Liver (tissue), 9 donors: ENCODE results near the gene RSPH10B2. TPM values are rescaled to one million over a fixed set of nuclear protein-coding genes. Genes with fewer than 3 reads are reported as not detected.
"Not testable (repeated sequence)": the region's sequence is repeated elsewhere in the genome, so short reads cannot be mapped to it uniquely, and the experiment has no call there.

Experiments
- DNase-seq: peaks from one replicate; pipeline ENCODE4 v3.0.0-alpha.2; 2017; ENCODE audit warnings: low spot score
- H3K27ac ChIP-seq, 2 donors: one replicate each; pipeline ENCODE4 v1.7.0; 2013; ENCODE audit warnings: inconsistent platforms in 2 of 2, low read length in 2 of 2, control low read depth in 1 of 2, low read depth in 1 of 2, mild to moderate bottlenecking in 1 of 2
- H3K27me3 ChIP-seq, 4 donors: one replicate each; pipeline versions ENCODE4 v1.6.1 to v1.7.0; 2013; ENCODE audit warnings: low read length in 3 of 4, inconsistent platforms in 1 of 4, mild to moderate bottlenecking in 1 of 4, moderate library complexity in 1 of 4; ENCODE audit not compliant: control insufficient read depth in 4 of 4, insufficient read depth in 4 of 4
- H3K36me3 ChIP-seq, 4 donors: one replicate each; pipeline versions ENCODE4 v1.6.1 to v1.7.0; 2013; ENCODE audit warnings: low read length in 3 of 4, mild to moderate bottlenecking in 3 of 4, low read depth in 1 of 4, moderate library complexity in 1 of 4; ENCODE audit not compliant: control insufficient read depth in 4 of 4, insufficient read depth in 3 of 4
- H3K4me1 ChIP-seq, 4 donors: one replicate each; pipeline versions ENCODE4 v1.6.1 to v1.7.0; 2013; ENCODE audit warnings: low read length in 3 of 4, mild to moderate bottlenecking in 3 of 4, moderate library complexity in 1 of 4; ENCODE audit not compliant: control insufficient read depth in 4 of 4, insufficient read depth in 4 of 4
- H3K4me3 ChIP-seq, 3 donors: one replicate each; pipeline versions ENCODE4 v1.6.1 to v1.7.0; 2013; ENCODE audit warnings: low read length in 3 of 3, control low read depth in 1 of 3, low read depth in 1 of 3, mild to moderate bottlenecking in 1 of 3
- H3K9ac ChIP-seq, 2 donors: one replicate each; pipeline ENCODE4 v1.7.0; 2013; ENCODE audit warnings: low read length in 2 of 2, mild to moderate bottlenecking in 2 of 2, moderate library complexity in 2 of 2, control low read depth in 1 of 2, low read depth in 1 of 2
- H3K9me3 ChIP-seq, 4 donors: one replicate each; pipeline versions ENCODE4 v1.6.1 to v1.7.0; 2013; ENCODE audit warnings: low read length in 3 of 4; ENCODE audit not compliant: control insufficient read depth in 4 of 4
- WGBS: extraction: QIAGEN DNeasy Blood & Tissue Kit; methylation state at CpG from one replicate; pipeline ENCODE4 v1.1.7; 2013; 5-methylcytosine and 5-hydroxymethylcytosine counted together
- polyA plus RNA-seq, 2 donors: library from polyadenylated mRNA; stranded (reverse) in 1 of 2; unstranded in 1 of 2; fragments of 200-250 nt in 1 of 2; fragments of >200 nt in 1 of 2; fragmentation: Nextera tagmentation in 1 of 2; extraction: Ambion mirVana in 1 of 2; gene quantifications; one replicate each; pipeline versions ENCODE4 v1.2.1 to v1.2.3, GENCODE V29; 2013 to 2015
- total RNA-seq, 2 donors: library from RNA; depleted of rRNA; stranded (reverse); fragments of >200 nt; gene quantifications; one replicate each; pipeline ENCODE4 v1.2.3, GENCODE V29; 2014
- donor health status: healthy.
- donor health status: healthy.
- donor health status: healthy.
- donor health status: healthy.
- donor health status: healthy.

The RSPH10B2 gene
- total and polyA plus RNA-seq, 4 donors, result 0.09 to 0.42 TPM; not detected in 2

GRCh38 chr7:6738415-6738814 lies 15.5 kb upstream of the RSPH10B2 start:
- 86% methylated on average over 6 of the region's 11 CpGs for WGBS
- H3K4me1 ChIP-seq, DNase-seq, H3K27ac ChIP-seq, H3K4me3 ChIP-seq, H3K9me3 ChIP-seq, H3K27me3 ChIP-seq, H3K9ac ChIP-seq: not testable (repeated sequence)
- H3K36me3 ChIP-seq, result peaks cover 6 to 23% (median 15%) of the 10 kb centered on the region in 4 donors

- not testable (repeated sequence) for H3K27ac ChIP-seq, H3K4me1 ChIP-seq, H3K36me3 ChIP-seq, H3K9me3 ChIP-seq, H3K9ac ChIP-seq, H3K4me3 ChIP-seq, DNase-seq, H3K27me3 ChIP-seq
- WGBS, result 77% methylated on average over 1 of the region's 12 CpGs
Observed at GRCh38 chr7:6744410-6745100, 9.3 kb upstream of the RSPH10B2 start.

DNA sequence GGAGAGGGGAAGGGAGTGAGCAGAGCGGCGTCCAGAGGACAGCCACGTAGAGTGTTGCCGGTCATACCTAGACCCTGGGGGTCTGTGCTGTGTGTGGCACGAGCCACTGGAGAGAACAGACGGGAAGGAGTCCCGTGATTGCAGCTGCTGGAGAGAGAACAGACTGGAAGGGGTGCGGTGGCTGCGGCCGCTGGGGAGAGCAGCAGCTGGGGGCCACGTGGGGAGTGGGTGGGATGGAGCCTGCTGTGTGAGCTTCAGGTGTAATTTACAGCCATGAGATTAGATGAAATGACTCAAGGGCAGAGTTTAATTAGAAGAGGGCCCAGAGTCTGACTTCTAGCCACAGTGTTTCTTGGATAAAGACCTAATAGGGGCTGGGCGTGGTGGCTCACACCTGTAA lies 4.6 kb upstream of the RSPH10B2 start:
- not testable (repeated sequence) for H3K27ac ChIP-seq, H3K36me3 ChIP-seq, H3K4me1 ChIP-seq, H3K9me3 ChIP-seq, H3K9ac ChIP-seq, H3K4me3 ChIP-seq, DNase-seq, H3K27me3 ChIP-seq
- 93% methylated on average over 6 of the region's 12 CpGs for WGBS

DNA sequence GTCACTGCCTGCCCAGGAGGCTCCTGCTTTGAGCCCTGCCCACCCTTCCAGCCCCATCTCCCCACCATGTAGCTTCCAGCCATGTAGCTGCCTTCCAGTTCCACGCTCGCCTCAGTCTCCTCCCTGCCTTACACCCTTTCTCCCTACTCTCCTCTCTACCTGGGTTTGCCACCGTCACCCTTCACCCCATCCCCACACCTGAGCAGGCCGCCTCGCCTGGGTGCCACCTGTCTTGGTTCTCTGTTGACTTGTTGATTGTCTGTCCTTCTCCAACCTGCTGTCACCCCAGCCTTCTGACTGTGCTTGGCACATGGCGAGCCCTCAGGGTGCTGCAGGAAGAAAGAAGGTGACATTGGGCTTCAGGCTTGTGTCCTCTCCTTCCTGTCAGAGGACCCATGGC lies 3.7 kb upstream of the RSPH10B2 start:
- H3K27ac ChIP-seq, H3K9me3 ChIP-seq, H3K36me3 ChIP-seq, H3K4me3 ChIP-seq, H3K9ac ChIP-seq, H3K4me1 ChIP-seq, DNase-seq, H3K27me3 ChIP-seq: not testable (repeated sequence)
- 96% methylated on average over 3 of the region's 6 CpGs for WGBS

GRCh38 chr7:6761186-6761585 lies 7.3 kb downstream of the RSPH10B2 start:
- not testable (repeated sequence) for H3K36me3 ChIP-seq, H3K9me3 ChIP-seq, DNase-seq, H3K4me1 ChIP-seq, H3K27me3 ChIP-seq, H3K4me3 ChIP-seq, H3K27ac ChIP-seq, H3K9ac ChIP-seq
- WGBS, result 100% methylated on average over 1 of the region's 12 CpGs

DNA sequence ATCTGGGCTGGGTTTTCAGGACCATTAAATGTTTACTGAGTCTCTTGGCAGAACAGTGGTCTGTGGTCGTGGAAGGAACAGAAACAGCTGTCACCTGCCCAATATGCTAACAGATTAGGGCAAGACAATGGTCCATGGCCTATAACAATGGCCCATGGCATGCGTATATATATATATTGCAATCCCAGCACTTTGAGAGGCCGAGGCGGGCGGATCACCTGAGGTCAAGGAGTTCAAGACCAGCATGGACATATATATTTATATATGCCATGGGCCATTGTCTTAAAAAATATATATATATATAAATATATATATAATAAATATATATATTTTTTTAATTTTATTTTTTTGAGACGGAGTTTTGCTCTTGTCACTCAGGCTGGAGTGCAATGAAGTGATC lies 27.7 kb downstream of the RSPH10B2 start:
- H3K9ac ChIP-seq, H3K4me3 ChIP-seq, H3K27ac ChIP-seq, H3K27me3 ChIP-seq, H3K36me3 ChIP-seq, H3K9me3 ChIP-seq, H3K4me1 ChIP-seq: not testable (repeated sequence)
- 82% methylated on average over 6 of the region's 6 CpGs for WGBS
- peak; percentile 1 for DNase-seq

- not testable (repeated sequence) for H3K27ac ChIP-seq, H3K9me3 ChIP-seq, H3K4me3 ChIP-seq, H3K4me1 ChIP-seq, H3K9ac ChIP-seq, H3K36me3 ChIP-seq, DNase-seq, H3K27me3 ChIP-seq
- WGBS, result no CpG with 5 or more reads among the region's 13 CpGs
Observed at GRCh38 chr7:6789353-6789752, 35.5 kb downstream of the RSPH10B2 start.

DNA sequence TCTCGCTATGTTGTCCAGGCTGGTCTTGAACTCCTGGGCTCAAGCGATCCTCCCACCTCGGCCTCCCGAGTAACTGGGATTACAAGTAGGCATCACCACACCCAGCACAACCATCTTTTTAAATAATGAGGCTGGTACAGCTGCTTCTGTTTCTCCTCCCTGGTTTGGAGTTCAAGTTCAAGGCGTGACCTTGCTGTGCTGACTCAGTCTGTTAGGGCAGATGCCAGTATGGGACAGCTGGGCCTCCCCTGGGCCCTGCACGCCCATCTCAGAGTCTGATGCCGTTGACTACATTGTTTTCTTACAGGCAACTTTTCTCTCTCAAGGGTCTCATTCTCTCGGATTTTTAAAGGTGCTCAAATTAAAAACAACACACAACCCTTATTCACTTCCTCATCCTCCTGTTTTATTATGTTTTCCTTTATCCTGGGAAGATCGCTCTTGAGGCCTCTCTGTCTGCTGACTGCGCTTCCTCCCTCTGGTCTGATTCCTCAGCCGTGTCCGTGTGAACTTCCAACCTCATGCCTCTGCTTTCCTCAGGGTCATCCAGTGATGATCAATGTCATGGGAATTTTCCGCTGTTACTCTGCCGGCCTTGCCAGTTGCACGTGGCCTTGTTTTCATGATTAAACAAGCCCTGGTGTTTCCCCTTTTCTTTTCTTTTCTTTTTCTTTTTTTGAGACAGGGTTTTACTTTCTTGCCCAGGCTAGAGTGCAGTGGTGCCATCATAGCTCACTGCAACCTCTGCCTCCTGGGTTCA lies 38.4 kb downstream of the RSPH10B2 start:
- H3K9ac ChIP-seq, DNase-seq, H3K27ac ChIP-seq, H3K36me3 ChIP-seq, H3K27me3 ChIP-seq, H3K9me3 ChIP-seq, H3K4me3 ChIP-seq, H3K4me1 ChIP-seq: not testable (repeated sequence)
- WGBS, result 75% methylated on average over 8 of the region's 15 CpGs
